AG04449 (cell line): ENCODE data around the gene TXNRD2.

Source experiments
- CTCF ChIA-PET: fragments of 350-600 bp; formaldehyde crosslinking; extraction: SDS; loops from one replicate; lab custom pipeline; 2021; ENCODE audit warnings: antibody characterized with exemption; lab: Yijun Ruan, JAX
- POLR2A ChIA-PET: fragments of 400-600, 350-600 bp; formaldehyde crosslinking; extraction: SDS; loops from one replicate; lab custom pipeline; 2020; ENCODE audit warnings: antibody characterized with exemption, inconsistent platforms; lab: Yijun Ruan, JAX
- DNase-seq: peaks from one replicate; pipeline ENCODE4 v3.0.0-alpha.2; 2010; ENCODE audit warnings: low read depth, low spot score
- H3K4me3 ChIP-seq: 2 replicates; pipeline ENCODE4 v1.5.1; 2011; ENCODE audit warnings: low read depth, mild to moderate bottlenecking, control low read depth, low read length
- CTCF ChIP-seq: IDR thresholded peaks from one replicate; pipeline ENCODE4 v1.5.1; 2011; ENCODE audit warnings: mild to moderate bottlenecking, moderate library complexity, low read length, control low read depth, inconsistent platforms; ENCODE audit not compliant: insufficient read depth; ENCODE audit errors: missing control alignments

The TXNRD2 gene

GRCh38 chr22:19965771-19966709 is 24.4 kb upstream of the TXNRD2 start:
- POLR2A ChIA-PET: no interaction called here
- DNase-seq: no peak
- CTCF ChIA-PET: interaction anchor here (0.8 to 11.5 kb wide), 5 partner anchors 13 to 235 kb away, joined by 3 to 172 read pairs (median 5); no protein-coding TSS in a partner anchor
- TF ChIP-seq CTCF: peak; percentile 45
- no peak overlapping the region for H3K4me3 ChIP-seq

- no peak for DNase-seq
- no peak for TF ChIP-seq CTCF
- ChIA-PET CTCF (interaction anchor here (0.8 to 11.5 kb wide), 4 partner anchors 9 to 48 kb away, joined by 3 to 172 read pairs (median 5); no protein-coding TSS in a partner anchor), POLR2A (no interaction called here)
- no peak overlapping the region for H3K4me3 ChIP-seq
Observed at GRCh38 chr22:19964701-19965386, 23.2 kb upstream of the TXNRD2 start.

GRCh38 chr22:19963863-19964642 is 22.4 kb upstream of the TXNRD2 start:
- no peak for DNase-seq
- ChIA-PET CTCF (interaction anchor here (0.8 to 1.7 kb wide), 3 partner anchors 8 to 11 kb away, joined by 3 to 5 read pairs (median 3); no protein-coding TSS in a partner anchor), POLR2A (no interaction called here)
- no peak for TF ChIP-seq CTCF
- no peak overlapping the region for H3K4me3 ChIP-seq

- ChIA-PET CTCF (interaction anchor here (0.6 to 2.1 kb wide), 4 partner anchors 8 to 233 kb away, joined by 3 to 8 read pairs (median 4); no protein-coding TSS in a partner anchor), POLR2A (interaction anchor here (1.1 kb wide), 1 partner anchor 302 kb away, joined by 4 read pairs; no protein-coding TSS in a partner anchor)
- no peak overlapping the region for H3K4me3 ChIP-seq
- TF ChIP-seq CTCF: no peak
- no peak for DNase-seq
Observed at GRCh38 chr22:19962909-19963806, 21.5 kb upstream of the TXNRD2 start.

GRCh38 chr22:19962246-19962908 is 20.8 kb upstream of the TXNRD2 start:
- TF ChIP-seq CTCF: peak; percentile 71
- DNase-seq: no peak
- H3K4me3 ChIP-seq: no peak overlapping the region
- ChIA-PET CTCF (interaction anchor here (0.6 to 2.1 kb wide), 5 partner anchors 9 to 232 kb away, joined by 3 to 8 read pairs (median 3); no protein-coding TSS in a partner anchor), POLR2A (interaction anchor here (1.1 kb wide), 1 partner anchor 302 kb away, joined by 4 read pairs; no protein-coding TSS in a partner anchor)
